Activated T-cell treated with anti-CD3 and anti-CD28 coated beads for 48 hours (primary cell): ENCODE measurements around the gene TAX1BP3.
A peak's percentile ranks its signal among the peaks of the same experiment; 100 is the strongest.

ENCODE experiments used
- DNase-seq: peaks from one replicate; pipeline ENCODE4 v3.0.0-alpha.2; 2020; ENCODE audit warnings: low read depth

TAX1BP3 gene

DNA sequence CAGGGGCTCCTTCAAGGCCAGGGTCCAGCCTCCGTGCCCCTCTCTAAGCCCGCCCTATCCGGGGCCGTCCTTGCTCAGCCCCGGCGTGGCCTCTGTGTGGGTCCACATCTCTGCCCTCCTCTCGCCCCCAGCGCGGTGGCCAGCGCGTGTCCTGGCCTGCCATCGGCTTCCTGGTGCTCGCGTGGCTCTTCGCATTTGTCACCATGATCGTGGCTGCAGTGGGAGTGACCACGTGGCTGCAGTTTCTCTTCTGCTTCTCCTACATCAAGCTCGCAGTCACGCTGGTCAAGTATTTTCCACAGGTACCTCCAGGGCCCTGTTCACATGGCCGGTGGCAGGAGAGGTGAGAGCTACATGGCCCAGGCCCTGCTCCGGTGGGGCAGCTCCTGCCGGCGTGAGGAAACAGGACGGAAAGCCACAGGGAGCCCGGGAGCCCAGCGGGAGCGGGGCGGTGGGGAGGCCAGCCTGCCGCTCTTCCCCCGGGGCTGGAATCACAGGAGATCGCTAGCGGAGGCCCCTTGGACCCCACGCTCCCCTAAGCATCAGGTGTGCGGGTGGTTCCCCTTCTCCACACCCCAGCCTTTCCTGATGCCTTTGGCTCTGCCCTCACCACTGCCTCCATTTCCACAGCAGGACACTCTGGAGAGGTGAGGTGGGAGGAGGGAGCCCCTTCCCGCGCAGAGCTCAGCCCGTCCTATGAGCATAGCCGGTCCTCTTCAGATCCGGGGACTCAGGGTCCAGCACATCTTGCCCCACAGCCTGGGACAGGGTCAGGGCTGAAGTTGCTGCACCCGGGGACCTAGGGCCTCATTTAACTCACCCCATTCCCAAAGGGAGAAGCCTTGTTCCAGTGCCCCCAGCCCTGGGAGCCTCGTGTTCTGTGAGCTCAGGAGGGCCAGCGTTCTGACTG is 10.2 kb downstream of the TAX1BP3 start:
- no peak for DNase-seq

DNA sequence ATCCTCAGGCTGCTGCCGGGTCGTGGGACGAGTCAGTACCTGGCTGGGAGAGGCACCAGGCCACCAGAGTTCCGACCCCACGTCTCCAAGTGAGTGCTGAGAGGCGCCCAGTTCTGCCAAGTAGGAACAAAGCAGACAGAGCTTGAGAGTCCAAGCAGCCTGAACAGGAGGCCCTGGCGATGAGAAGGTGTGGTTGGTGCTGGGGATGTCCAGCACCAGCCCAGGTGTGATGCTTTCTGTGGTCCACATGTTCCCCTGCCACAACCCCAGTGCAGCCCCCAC is 10.8 kb downstream of the TAX1BP3 start:
- DNase-seq, result no peak

DNA sequence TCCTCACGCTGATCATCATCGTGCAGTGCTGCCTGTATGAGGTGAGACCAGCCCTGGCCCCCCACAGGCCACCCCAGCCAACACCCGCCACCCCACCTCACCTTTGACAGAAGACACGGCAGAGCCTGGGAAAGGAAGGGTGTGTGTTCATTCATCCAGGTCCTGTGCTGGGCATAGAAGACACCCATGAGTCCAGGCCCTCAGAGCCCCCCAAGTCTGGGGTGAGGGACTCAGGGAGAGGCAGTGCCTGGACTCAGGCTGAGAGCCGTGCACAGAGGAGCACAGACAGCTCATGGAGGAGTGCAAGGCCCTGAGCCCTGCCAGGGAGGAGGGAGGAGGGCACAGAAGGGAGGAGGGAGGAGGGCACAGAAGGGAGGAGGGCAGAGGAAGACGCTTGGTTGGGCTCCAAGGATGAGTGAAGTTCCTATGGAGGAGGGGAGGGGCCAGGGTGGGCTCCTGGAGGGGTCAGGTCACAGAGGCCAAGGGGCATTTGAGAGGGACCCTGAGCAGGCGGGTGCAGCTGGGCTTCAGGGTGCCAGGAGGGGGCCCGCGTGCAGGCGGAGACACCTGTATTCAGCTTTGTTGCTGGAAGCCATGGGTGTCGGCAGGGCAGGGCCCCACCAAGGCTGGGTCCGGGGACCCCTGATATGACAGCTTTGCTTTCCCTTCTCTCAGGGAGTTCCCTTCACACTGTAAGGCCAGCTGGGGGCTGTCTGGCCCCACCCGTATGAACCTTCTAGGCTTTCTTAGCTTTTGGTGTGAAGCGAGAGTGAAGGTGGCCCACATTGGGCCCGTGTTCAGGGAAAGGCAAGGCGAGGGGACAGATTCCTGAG is 11.4 kb downstream of the TAX1BP3 start:
- DNase-seq, result no peak

DNA sequence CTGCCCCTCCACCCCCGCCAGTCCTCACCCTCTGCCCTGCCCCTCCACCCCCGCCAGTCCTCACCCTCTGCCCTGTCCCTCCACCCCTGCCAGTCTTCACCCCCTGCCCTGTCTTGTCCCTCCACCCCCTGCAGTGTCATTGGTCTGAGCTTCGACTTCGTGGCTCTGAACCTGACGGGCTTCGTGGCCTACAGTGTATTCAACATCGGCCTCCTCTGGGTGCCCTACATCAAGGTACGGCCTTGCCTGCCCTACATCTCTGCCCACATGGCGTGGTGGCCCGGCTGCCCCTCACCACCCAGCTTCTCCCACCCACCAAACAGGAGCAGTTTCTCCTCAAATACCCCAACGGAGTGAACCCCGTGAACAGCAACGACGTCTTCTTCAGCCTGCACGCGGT is 12.0 kb downstream of the TAX1BP3 start:
- no peak for DNase-seq

DNA sequence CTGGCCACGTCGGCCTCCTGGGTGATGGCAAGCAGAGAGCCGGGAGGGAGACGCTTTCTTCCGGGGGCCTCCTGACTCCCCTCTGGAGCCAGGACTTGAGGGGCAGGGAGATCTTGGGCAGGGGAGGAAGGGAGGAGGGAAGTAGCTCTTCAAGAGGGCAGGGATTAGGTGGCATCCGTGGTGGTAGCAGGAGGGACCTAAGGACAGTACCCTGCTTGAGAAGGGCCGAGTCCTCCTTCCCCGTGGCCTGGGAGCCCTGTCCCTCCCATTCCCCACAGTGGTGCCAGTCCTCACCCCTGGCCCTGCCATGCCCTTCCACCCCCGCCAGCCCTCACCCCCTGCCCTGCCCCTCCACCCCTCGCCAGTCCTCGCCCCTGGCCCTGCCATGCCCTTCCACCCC is 12.6 kb downstream of the TAX1BP3 start:
- DNase-seq, result no peak

DNA sequence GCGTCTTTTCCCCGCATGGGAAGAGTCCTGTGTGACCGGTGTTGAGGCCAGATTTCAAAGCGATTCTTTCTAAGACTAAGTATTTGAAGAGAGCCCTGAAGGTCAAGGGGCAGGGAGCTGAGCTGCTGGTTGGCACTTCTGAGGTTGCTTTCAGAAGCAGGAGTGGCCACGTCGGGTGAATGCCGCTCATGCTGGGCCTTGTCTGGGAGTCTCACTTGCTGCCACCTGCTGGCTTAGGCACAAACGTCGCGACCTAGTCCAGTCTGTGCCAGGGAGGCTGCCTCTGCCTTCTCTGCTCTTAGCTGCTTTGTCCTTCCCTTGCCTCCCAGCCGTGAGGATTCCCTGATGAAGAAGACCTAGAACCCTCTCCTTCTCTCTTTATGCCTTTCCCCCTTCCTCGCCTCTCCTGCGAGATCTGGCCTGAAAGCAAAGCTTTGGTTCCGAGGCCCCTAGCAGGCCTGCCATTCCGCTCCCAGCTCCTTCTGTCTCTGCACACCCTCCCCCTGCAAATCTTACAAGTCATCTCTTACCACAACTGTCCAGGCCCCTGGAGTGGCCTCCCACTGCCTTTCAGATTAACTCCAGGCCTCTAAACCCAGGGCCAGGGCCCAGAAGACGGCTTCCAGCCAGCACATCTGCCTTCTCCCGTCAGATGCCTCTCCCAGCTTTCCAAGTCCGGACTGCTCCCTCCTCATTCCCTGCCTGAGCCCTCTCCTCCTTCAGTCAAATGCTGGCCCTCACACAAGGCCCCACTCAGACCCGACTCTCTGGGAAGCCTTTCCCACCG is 20.4 kb downstream of the TAX1BP3 start:
- DNase-seq, result peak; percentile 43

DNA sequence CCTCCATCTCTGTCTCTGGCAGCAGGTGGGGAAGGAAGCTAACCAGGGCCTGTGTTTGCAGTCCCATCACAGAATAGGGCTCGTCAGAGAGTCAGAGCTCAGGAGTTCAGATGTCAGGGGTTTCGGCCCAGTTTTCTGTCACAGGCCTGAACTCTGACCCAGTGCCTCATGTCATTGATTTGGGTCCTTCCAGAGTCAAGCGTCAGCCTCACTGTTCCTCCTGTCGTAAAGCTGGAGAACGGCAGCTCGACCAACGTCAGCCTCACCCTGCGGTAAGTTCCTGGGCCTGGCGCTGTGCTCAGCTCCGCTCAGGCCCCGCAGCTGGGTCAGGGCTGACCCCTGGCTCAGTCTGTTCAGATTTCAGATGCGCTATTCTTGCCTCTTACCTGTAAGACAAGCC is 21.1 kb downstream of the TAX1BP3 start:
- DNase-seq, result no peak

DNA sequence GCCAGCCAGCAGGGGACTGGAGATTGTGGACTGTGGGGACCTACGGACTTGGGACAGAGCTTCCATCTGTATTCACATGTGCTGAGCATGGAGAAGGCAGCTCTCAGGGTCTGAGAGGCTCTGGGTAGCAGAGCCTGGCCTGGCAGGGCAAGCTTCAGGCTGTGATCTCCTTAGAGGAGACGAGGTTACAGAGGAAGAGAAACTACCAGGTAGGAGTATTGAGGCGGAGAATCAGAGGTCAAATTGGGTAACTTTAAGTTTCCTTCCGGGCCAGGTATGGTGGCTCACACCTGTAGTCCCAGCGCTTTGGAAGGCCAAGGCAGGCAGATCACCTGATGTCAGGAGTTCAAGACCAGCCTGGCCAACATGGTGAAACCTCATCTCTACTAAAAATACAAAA is 23.1 kb downstream of the TAX1BP3 start:
- no peak for DNase-seq

DNA sequence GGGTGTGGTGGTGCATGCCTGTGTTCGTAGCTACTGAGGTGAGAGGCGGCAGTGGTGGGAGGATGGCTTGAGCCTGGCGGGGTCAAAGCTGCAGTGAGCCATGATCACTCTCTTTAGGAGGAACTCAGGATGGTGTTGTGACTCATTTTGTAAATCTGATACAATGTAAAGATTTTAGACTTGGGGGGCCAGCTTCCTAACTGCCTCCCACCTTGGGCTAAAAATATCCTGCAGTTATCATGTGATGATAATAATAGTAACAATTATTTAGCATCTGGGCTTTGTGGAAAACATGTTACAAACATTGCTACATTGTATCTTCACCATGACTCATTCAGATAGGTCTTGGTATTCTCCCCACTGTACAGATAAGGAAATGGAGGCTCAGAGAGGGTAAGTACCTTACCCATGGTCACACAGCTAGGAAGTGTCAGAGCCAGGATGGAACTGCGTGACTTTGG is 24.5 kb downstream of the TAX1BP3 start:
- DNase-seq, result peak; percentile 37

DNA sequence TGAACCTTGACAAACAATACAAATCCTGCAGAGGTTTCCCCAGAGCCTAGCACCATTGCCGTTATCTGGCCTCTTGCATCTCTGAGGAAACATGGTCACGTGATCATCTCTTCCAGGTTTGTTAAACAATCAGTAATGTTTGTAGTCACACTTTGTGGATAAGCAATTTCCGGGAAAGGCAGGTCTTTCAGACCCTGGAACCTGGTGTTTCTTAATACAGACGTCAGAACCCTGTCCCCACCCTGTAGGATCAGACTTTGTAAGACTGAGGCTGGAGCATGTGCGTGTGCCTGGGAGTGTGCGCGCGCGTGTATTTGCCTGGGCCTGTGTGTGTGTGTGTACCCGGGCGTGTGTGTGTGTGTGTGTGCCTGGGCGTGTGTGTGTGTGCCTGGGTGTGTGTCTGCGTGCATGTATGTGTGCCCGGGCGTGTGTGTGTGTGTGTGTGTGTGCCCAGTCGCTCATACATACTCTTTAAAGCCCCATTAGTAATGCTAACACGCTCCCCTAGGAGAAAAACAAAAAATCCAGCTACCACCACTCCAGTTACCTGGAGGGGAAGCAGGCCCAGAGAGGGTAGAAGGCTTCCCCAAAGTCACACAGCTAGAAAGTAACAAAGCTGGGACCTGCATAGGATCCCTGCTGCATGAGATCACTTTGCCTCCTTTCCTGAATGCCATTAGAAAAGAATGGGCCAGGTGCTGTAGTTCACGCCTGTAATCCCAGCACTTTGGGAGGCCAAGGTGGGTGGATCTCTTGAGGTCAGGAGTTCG is 26.5 kb downstream of the TAX1BP3 start:
- DNase-seq, result no peak

DNA sequence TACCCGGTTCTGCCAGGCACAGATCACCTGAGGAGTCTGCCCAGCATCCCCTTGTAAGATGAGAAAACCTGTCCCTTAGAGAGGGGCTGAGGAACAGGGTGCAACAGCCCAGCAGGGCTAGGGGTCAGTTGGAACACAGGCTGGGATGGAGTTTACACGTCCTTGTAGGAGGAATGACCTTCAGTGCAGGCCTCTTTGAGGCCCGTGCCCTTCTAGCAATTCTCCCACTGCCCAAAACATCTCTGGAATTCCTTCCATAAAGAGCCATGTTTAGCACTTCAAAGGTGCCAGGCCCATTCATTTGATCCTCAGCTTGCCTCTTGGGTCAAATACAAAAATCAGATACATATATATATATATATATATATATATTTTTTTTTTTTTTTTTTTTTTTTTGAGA is 27.4 kb downstream of the TAX1BP3 start:
- no peak for DNase-seq

DNA sequence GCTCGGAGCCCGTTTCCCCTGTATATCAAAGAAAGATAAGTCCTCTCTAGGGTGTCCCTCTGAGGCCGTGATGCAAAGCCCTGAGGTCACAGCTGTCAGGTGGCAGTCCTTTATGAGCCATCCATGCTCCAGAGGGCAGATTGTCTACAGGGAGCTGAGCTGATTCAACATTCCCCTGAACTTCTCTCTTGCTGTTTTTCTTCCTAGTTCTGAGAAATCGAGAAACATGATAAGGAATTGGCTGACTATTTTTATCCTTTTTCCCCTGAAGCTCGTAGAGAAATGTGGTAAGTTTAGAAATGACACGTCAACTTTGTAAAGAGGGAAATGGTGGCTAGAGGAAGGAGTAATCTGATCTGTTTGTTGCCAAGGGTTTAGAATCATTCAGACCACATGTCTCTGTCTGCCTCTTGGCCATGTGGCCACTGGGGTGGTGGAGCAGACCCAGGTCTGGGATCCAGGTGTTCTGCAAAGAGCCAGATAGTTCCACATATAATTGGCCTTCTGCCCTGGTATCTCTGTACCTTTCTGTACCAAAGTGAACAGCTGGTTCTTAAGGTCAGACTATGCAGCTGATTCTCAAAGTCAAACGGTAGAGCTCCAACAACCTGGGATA is 28.3 kb downstream of the TAX1BP3 start:
- DNase-seq, result peak; percentile 50

DNA sequence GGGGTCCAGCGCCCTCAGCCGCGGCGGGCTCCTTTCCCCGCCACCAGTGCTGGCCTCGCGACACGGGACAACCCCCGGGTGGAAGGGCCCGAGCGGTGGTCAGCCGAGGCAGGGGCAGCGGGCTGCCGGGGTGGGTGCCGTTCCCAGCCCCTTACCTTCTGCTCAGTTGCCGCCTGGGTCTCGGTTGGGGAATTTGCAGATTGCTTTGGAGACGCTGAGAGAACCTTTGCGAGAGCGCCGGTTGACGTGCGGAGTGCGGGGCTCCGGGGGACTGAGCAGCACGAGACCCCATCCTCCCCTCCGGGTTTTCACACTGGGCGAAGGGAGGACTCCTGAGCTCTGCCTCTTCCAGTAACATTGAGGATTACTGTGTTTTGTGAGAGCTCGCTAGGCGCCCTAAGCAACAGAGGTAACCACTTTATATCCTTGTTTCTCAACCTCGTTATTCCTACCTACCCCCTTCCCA is 31.4 kb downstream of the TAX1BP3 start:
- DNase-seq, result no peak

DNA sequence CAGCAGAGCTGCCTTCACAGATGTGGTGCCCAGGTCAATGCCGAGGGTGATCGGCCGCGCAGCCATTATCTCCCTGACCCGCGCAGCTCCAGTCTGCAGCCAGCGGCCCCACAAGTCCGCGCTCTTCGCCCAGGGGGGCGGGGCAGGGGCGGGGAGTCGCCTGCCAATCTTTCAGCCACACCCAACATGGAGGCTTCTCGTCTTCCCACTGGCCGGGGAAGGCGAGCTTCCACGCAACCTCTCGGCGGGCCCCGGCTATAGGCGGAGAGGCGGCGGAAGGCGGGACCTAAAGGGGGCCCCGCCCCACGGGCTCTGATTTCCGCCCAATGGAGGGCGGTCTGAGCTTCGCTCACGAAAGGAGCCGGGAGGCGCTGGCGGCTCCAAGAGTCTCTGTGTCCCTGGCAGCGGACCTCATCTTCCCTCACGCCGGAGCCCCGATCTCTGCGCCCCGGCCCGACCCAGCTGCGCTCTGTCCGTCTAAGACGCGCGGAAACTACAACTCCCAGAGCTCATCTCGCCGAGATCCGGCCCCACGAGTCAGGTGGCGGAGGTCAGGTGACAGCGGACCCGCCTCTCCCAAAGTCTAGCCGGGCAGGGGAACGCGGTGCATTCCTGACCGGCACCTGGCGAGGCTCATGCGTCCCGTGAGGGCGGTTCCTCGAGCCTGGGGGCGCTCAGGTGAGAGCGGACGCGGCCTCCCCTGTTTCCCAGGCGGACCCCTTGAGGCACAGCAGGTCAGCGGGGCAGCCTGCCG is 32.0 kb downstream of the TAX1BP3 start, which contains the start of the genes CTNS and SHPK:
TSS of gene CTNS (plus strand) at position 607 of the 754 bp plus-strand sequence. CDS start 3,447 bp downstream, outside the sequence.
TSS of gene SHPK (minus strand) at position 97 of the 754 bp plus-strand sequence. CDS start at position 66, 31 bp downstream.
- DNase-seq, result peak; percentile 94

DNA sequence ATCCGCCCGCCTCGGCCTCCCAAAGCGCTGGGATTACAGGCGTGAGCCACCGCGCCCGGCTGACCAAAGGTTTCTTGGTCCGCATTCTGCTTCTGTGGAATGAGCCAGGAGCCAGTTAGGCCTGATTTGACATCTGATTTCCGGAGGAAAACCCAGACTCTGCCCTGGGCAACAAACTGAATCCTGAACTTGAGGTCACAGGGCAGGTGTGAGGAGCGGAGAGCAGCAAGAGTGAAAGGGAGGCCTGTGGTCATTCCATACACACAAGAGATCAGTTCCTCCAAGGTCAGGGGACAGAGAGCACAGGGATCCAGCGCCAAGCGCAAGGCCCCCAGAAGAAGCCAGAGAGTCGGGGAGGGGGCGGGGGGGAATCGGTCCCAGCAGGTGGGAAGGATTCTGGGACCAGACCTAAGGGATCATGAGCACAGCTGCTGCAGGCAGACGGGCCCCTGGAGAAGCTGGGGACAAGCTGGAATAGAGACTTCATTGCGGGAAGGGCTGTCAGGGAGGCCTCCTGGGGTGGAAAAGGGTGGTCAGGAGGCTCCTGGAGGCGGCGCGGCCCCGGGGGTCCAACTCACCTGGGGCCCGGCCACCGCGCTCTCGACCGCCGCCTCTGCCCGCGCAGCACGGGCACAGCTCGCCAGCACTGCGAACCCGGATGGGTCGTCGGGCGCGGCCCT is 32.8 kb downstream of the TAX1BP3 start:
- DNase-seq, result no peak

DNA sequence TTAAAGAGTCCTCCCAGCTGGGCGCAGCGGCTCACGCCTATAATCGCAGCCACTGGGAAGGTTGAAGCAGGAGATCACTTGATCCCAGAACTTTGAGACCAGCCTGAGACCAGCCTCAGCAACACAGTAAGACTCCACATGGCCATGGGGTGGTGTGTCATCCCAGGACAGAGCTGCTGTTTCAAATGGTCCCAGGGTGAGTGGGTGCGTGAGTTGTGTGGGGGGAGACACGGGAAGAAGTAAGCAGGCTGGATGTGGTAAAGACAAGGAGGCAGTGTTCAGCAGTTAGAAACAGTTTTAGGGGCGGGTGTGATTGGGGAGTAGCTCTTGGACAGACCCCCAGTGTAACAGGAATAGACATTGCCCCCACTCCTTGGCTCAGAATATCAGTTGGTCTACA is 36.1 kb downstream of the TAX1BP3 start:
- DNase-seq, result no peak

DNA sequence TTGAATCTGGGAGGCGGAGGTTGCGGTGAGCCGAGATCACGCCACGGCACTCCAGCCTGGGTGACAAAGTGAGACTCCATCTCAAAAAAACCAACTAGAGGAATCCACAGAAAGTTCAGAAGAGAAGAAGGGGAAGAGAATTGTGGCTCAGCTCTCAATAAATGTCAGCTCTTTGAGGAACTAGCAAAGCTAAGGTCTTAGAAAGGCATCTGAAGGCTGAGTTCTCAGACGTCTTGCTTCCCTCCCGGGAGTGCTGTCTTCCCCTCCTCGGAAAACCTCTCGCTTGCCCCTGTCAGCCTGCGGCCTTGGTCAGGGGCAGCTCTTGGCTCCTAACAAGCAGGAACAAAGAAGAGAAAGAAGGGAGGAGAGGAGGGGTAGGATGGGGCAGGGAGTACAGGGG is 37.6 kb downstream of the TAX1BP3 start:
- DNase-seq, result no peak

DNA sequence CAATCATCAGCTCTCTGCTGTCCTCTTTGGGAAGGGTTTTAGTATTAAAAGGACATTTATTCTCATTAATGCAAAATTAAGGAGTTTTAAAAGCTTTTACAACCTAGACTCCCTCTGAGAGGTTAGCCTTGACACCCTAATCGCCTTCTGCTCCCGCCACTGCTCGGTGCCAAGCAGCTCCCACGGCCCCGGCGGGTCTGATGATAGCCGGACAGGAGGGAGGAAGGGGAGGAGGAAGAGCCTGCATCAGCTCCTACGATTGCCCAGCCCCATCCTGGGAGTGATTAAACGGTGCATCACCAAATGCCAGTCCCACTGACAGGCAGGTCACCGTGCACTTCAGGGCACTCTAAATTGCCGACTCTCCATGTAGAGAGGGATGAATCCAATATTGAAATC is 40.6 kb downstream of the TAX1BP3 start:
- DNase-seq, result no peak
